Caco-2 (cell line): ENCODE data around the gene PALD1. TPM values are rescaled to one million over a fixed set of nuclear protein-coding genes. Genes with fewer than 3 reads are reported as not detected.

Source experiments
- BruUV-seq: library from RNA; stranded (reverse); fragments of 400-500 nt; replicated peaks from 2 replicates; lab custom pipeline; 2021; lab: Mats Ljungman, UMichigan
- CTCF ChIA-PET: fragments of 300-600 bp; sonication (Branson Sonifier 250); formaldehyde crosslinking; loops from one replicate; lab custom pipeline; 2022; ENCODE audit warnings: antibody characterized with exemption; lab: Charles Lee
- POLR2A ChIA-PET: fragments of 300-600 bp; sonication (Branson Sonifier 250); formaldehyde crosslinking; loops from one replicate; lab custom pipeline; 2022; ENCODE audit warnings: antibody characterized with exemption; lab: Charles Lee
- DNase-seq, 2 experiments: peaks; one replicate each; pipeline versions ENCODE4 v3.0.0 to v3.0.0-alpha.2; 2020 to 2022
- H3K27me3 ChIP-seq: replicated peaks from 2 replicates; pipeline ENCODE4 v1.6.0; 2011; ENCODE audit warnings: low read length; ENCODE audit not compliant: control insufficient read depth, insufficient read depth
- H3K36me3 ChIP-seq: 2 replicates; pipeline ENCODE4 v1.5.1; 2011; ENCODE audit warnings: low read length; ENCODE audit not compliant: control insufficient read depth, insufficient read depth
- H3K4me1 ChIP-seq: fragments of 250-450 bp; sonication (Bioruptor Pico); 2 replicates; pipeline ENCODE4 v1.5.1; 2020; ENCODE audit warnings: mild to moderate bottlenecking
- H3K4me3 ChIP-seq: 2 replicates; pipeline ENCODE4 v1.5.1; 2011; ENCODE audit warnings: low read depth, mild to moderate bottlenecking, control low read depth, low read length
- H3K9me3 ChIP-seq: fragments of 250-450 bp; sonication (Bioruptor Pico); 2 replicates; pipeline ENCODE4 v1.5.1; 2020; ENCODE audit warnings: mild to moderate bottlenecking, moderate library complexity
- H3K27ac Mint-ChIP-seq: one replicate; pipeline ENCODE4 v1.8.0; 2022; ENCODE audit warnings: mixed read lengths; ENCODE audit not compliant: unreplicated experiment
- H3K27me3 Mint-ChIP-seq: one replicate; pipeline ENCODE4 v1.8.0; 2022; ENCODE audit warnings: mixed read lengths; ENCODE audit not compliant: insufficient read depth, unreplicated experiment
- H3K36me3 Mint-ChIP-seq: one replicate; pipeline ENCODE4 v1.8.0; 2022; ENCODE audit warnings: mild to moderate bottlenecking, mixed read lengths; ENCODE audit not compliant: insufficient read depth, unreplicated experiment
- H3K4me1 Mint-ChIP-seq: one replicate; pipeline ENCODE4 v1.8.0; 2022; ENCODE audit warnings: low read depth, mixed read lengths; ENCODE audit not compliant: unreplicated experiment
- H3K4me3 Mint-ChIP-seq: one replicate; pipeline ENCODE4 v1.8.0; 2022; ENCODE audit warnings: mild to moderate bottlenecking, moderate library complexity, mixed read lengths; ENCODE audit not compliant: unreplicated experiment
- H3K9me3 Mint-ChIP-seq: one replicate; pipeline ENCODE4 v1.8.0; 2022; ENCODE audit warnings: mixed read lengths; ENCODE audit not compliant: unreplicated experiment
- CTCF ChIP-seq, 2 experiments: fragments of 200-600 bp in 1 of 2; IDR thresholded peaks; 1 replicate in 1 of 2; 2 replicates in 1 of 2; pipeline versions ENCODE4 v1.5.1 to v1.8.0; 2011 to 2022; ENCODE audit warnings: antibody characterized with exemption in 1 of 2, control low read depth in 1 of 2, inconsistent platforms in 1 of 2, low read depth in 1 of 2, low read length in 1 of 2, mild to moderate bottlenecking in 1 of 2, moderate library complexity in 1 of 2; ENCODE audit not compliant: insufficient read depth in 1 of 2, severe bottlenecking in 1 of 2, unreplicated experiment in 1 of 2
- intact Hi-C: fragments of 100-400 bp; cut with micrococcal nuclease; formaldehyde crosslinking; loops from one replicate; pipeline ENCODE4 v1.10.0; 2022; ENCODE audit not compliant: unreplicated experiment
- total RNA-seq: library from RNA; stranded (reverse); gene quantifications from 2 replicates; pipeline ENCODE4 v1.2.3, GENCODE V29; 2022

The PALD1 gene
- total RNA-seq, 1 experiment from 2014 or later = 10.3 TPM

GRCh38 chr10:70480239-70480861, 1.8 kb downstream of the PALD1 start:
- peak in 1 of 2 experiments; percentile 31 for DNase-seq
- no peaks in the 10 kb centered on the region for H3K36me3 Mint-ChIP-seq
- ChIA-PET POLR2A (interaction anchor here (0.5 kb wide), 1 partner anchor 44 kb away, joined by 6 read pairs; no protein-coding TSS in a partner anchor), CTCF (no interaction called here)
- Histone ChIP-seq H3K4me1 (peaks cover 16% of the 10 kb centered on the region), H3K9me3 (no peaks in the 10 kb centered on the region), H3K36me3 (no peaks in the 10 kb centered on the region), H3K27me3 (no peaks in the 10 kb centered on the region), H3K4me3 (no peak overlapping the region)
- H3K27me3 Mint-ChIP-seq = no peaks in the 10 kb centered on the region
- no peaks in the 10 kb centered on the region for H3K9me3 Mint-ChIP-seq
- peak overlapping the region; percentile 60 for H3K4me3 Mint-ChIP-seq
- no TSS peak for BruUV-seq
- intact Hi-C loops = no loop called here
- peaks cover 9% of the 10 kb centered on the region for H3K4me1 Mint-ChIP-seq
- no peak for TF ChIP-seq CTCF (IDR thresholded peaks at IDR 0.05; ENCODE audit: insufficient read depth in 1 of 2, low read depth in 1 of 2, low read length in 1 of 2, severe bottlenecking in 1 of 2, unreplicated experiment in 1 of 2)
- no peak overlapping the region for H3K27ac Mint-ChIP-seq

DNA sequence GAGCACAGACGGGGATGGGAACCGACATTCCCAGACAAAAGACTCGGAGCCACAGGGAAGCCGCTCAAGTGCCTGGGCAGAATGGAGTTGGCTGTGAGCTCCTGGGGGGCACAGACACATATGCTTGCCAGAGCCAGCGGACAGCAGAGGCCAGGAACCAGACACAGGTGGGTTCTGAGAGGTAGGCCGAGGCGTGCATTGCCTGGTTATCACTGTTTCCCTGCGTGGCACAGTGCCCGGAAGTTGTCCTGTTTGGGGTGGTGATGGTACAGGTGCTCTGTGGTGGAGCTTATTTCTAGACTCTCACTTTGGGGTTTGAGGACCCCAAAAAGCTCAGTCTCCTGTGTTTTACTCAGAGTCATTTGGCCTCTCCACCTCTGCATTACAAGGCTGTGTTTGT, 2.5 kb downstream of the PALD1 start:
- no peak overlapping the region for H3K4me3 Mint-ChIP-seq
- H3K27ac Mint-ChIP-seq = no peak overlapping the region

More for the DNA sequence above, 2.5 kb downstream of the PALD1 start:
- intact Hi-C loops = no loop called here
- POLR2A ChIA-PET = interaction anchor here (0.5 kb wide), 1 partner anchor 45 kb away, joined by 6 read pairs; no protein-coding TSS in a partner anchor
- Mint-ChIP-seq H3K9me3 (no peaks in the 10 kb centered on the region), H3K4me1 (peaks cover 9% of the 10 kb centered on the region), H3K27me3 (no peaks in the 10 kb centered on the region), H3K36me3 (no peaks in the 10 kb centered on the region)
- CTCF ChIA-PET = interaction anchor here (0.7 kb wide), 1 partner anchor 36 kb away, joined by 3 read pairs; no protein-coding TSS in a partner anchor
- no peak overlapping the region for H3K4me3 ChIP-seq
- no peak for TF ChIP-seq CTCF (IDR thresholded peaks at IDR 0.05; ENCODE audit: insufficient read depth in 1 of 2, low read depth in 1 of 2, low read length in 1 of 2, severe bottlenecking in 1 of 2, unreplicated experiment in 1 of 2)
- peaks cover 16% of the 10 kb centered on the region for H3K4me1 ChIP-seq
- no TSS peak for BruUV-seq
- no peaks in the 10 kb centered on the region for H3K9me3 ChIP-seq
- no peak for DNase-seq
- H3K36me3 ChIP-seq = no peaks in the 10 kb centered on the region
- no peaks in the 10 kb centered on the region for H3K27me3 ChIP-seq
